IMR-90 (cell line): ENCODE results near the gene LRIT2. TPM values are rescaled to one million over a fixed set of nuclear protein-coding genes. Genes with fewer than 3 reads are reported as not detected.

Experiments
- ATAC-seq: fragments of 200-7000 bp; cut with Tn5 transposase; 2 replicates; pipeline ENCODE4 v1.9.1; 2020; ENCODE audit warnings: low read depth, mild to moderate bottlenecking, moderate library complexity
- BruUV-seq: library from RNA; stranded (reverse); fragments of 400-500 nt; replicated peaks from 2 replicates; lab custom pipeline; 2021; lab: Mats Ljungman, UMichigan
- CTCF ChIA-PET: fragments of 300-600 bp; formaldehyde crosslinking; extraction: SDS; loops from one replicate; lab custom pipeline; 2021; ENCODE audit warnings: antibody characterized with exemption; lab: Yijun Ruan, JAX
- POLR2A ChIA-PET: fragments of 300-600 bp; sonication (Branson Sonifier 250); formaldehyde crosslinking; loops from one replicate; lab custom pipeline; 2022; ENCODE audit warnings: antibody characterized with exemption; ENCODE audit not compliant: unreplicated experiment; lab: Charles Lee
- DNase-seq: peaks from one replicate; pipeline ENCODE4 v3.0.0; 2013
- H2AFZ ChIP-seq: replicated peaks from 2 replicates; pipeline ENCODE3; 2013; ENCODE audit warnings: low read length, mild to moderate bottlenecking; ENCODE audit not compliant: poor library complexity
- H2AK5ac ChIP-seq: 2 replicates; pipeline ENCODE4 v1.6.1; 2013; ENCODE audit warnings: low read depth, low read length, inconsistent platforms
- H2AK9ac ChIP-seq: replicated peaks from 2 replicates; pipeline ENCODE3; 2013; ENCODE audit warnings: mild to moderate bottlenecking, low read depth, low read length, moderate library complexity; ENCODE audit not compliant: poor library complexity
- H2BK120ac ChIP-seq: 2 replicates; pipeline ENCODE4 v1.6.1; 2013; ENCODE audit warnings: low read depth, low read length, inconsistent platforms
- H2BK15ac ChIP-seq: 3 replicates; pipeline ENCODE4 v1.6.1; 2013; ENCODE audit warnings: low read depth, low read length, inconsistent platforms
- H2BK20ac ChIP-seq: 2 replicates; pipeline ENCODE4 v1.6.1; 2013; ENCODE audit warnings: low read depth, mild to moderate bottlenecking, inconsistent platforms, low read length, moderate library complexity
- H2BK5ac ChIP-seq: 2 replicates; pipeline ENCODE4 v1.6.1; 2013; ENCODE audit warnings: mild to moderate bottlenecking, low read depth, low read length, inconsistent platforms; ENCODE audit not compliant: poor library complexity, severe bottlenecking
- H3K14ac ChIP-seq: replicated peaks from 2 replicates; pipeline ENCODE4 v1.6.1; 2013; ENCODE audit warnings: low read depth, low read length, inconsistent platforms
- H3K18ac ChIP-seq: 2 replicates; pipeline ENCODE4 v1.6.1; 2013; ENCODE audit warnings: low read depth, low read length, control low read depth
- H3K23ac ChIP-seq: 2 replicates; pipeline ENCODE4 v1.6.1; 2013; ENCODE audit warnings: low read depth, low read length, inconsistent platforms
- H3K27ac ChIP-seq: 2 replicates; pipeline ENCODE4 v1.5.1; 2013; ENCODE audit warnings: mild to moderate bottlenecking, control low read depth, low read length; ENCODE audit not compliant: insufficient read depth
- H3K27me3 ChIP-seq: 2 replicates; pipeline ENCODE4 v1.6.1; 2013; ENCODE audit warnings: low read length; ENCODE audit not compliant: control insufficient read depth, insufficient read depth
- H3K36me3 ChIP-seq: 2 replicates; pipeline ENCODE4 v1.6.1; 2013; ENCODE audit warnings: low read length, mixed read lengths; ENCODE audit not compliant: control insufficient read depth, insufficient read depth
- H3K4ac ChIP-seq: 2 replicates; pipeline ENCODE4 v1.6.1; 2013; ENCODE audit warnings: low read depth, low read length, inconsistent platforms
- H3K4me1 ChIP-seq: 2 replicates; pipeline ENCODE4 v1.6.1; 2013; ENCODE audit warnings: low read length, mixed read lengths; ENCODE audit not compliant: control insufficient read depth, insufficient read depth
- H3K4me2 ChIP-seq: 2 replicates; pipeline ENCODE4 v1.6.1; 2013; ENCODE audit warnings: low read depth, mild to moderate bottlenecking, control low read depth, low read length, moderate library complexity
- H3K4me3 ChIP-seq: 2 replicates; pipeline ENCODE4 v1.5.1; 2013; ENCODE audit warnings: low read depth, mild to moderate bottlenecking, control low read depth, low read length, moderate library complexity; ENCODE audit not compliant: insufficient read depth
- H3K56ac ChIP-seq: 2 replicates; pipeline ENCODE4 v1.6.1; 2013; ENCODE audit warnings: low read length, inconsistent platforms; ENCODE audit not compliant: insufficient read depth; ENCODE audit errors: extremely low read depth
- H3K79me1 ChIP-seq, 2 experiments: 2 replicates each; pipeline ENCODE4 v1.6.1; 2013; ENCODE audit warnings: low read length in 2 of 2, inconsistent platforms in 1 of 2, low read depth in 1 of 2
- H3K9ac ChIP-seq: 2 replicates; pipeline ENCODE4 v1.6.1; 2013; ENCODE audit warnings: low read depth, low read length, control low read depth
- H3K9me1 ChIP-seq: 2 replicates; pipeline ENCODE4 v1.6.1; 2013; ENCODE audit warnings: low read length, inconsistent platforms; ENCODE audit not compliant: insufficient read depth
- H3K9me3 ChIP-seq: 2 replicates; pipeline ENCODE4 v1.6.1; 2013; ENCODE audit warnings: low read length; ENCODE audit not compliant: control insufficient read depth, insufficient read depth
- H4K20me1 ChIP-seq: 2 replicates; pipeline ENCODE4 v1.6.1; 2013; ENCODE audit warnings: low read length, inconsistent platforms; ENCODE audit not compliant: insufficient read depth
- H4K5ac ChIP-seq: 2 replicates; pipeline ENCODE4 v1.6.1; 2013; ENCODE audit warnings: mild to moderate bottlenecking, low read depth, low read length, control low read depth
- H4K8ac ChIP-seq, 2 experiments: 2 replicates each; pipeline ENCODE4 v1.6.1; 2013; ENCODE audit warnings: low read depth in 2 of 2, low read length in 2 of 2, control low read depth in 1 of 2, inconsistent platforms in 1 of 2
- H4K91ac ChIP-seq: 2 replicates; pipeline ENCODE4 v1.6.1; 2013; ENCODE audit warnings: low read depth, low read length, inconsistent platforms; ENCODE audit not compliant: insufficient read depth
- CEBPB ChIP-seq: IDR thresholded peaks from 2 replicates; pipeline ENCODE4 v1.6.1; 2012; ENCODE audit warnings: low read depth, low read length, improper control_type of control experiment
- NFE2L2 ChIP-seq: fragments of 150-350 bp; IDR thresholded peaks from 2 replicates; pipeline ENCODE4 v1.6.1; 2016; ENCODE audit warnings: low read depth, mild to moderate bottlenecking, low read length
- WGBS, 2 experiments: methylation state at CpG; one replicate each; pipeline versions ENCODE4 v1.1.5 to v1.1.7; 2013; ENCODE audit warnings: missing lambda C conversion rate in 2 of 2; ENCODE audit not compliant: insufficient read length in 1 of 2; ENCODE audit errors: extremely low coverage in 2 of 2; 5-methylcytosine and 5-hydroxymethylcytosine counted together
- dilution Hi-C: fragments of 300-500 bp; cut with HindIII; formaldehyde crosslinking; loops from one replicate; pipeline ENCODE4 v1.14.3; 2018; ENCODE audit warnings: low sequenced_read_pairs; ENCODE audit not compliant: unreplicated experiment
- in situ Hi-C: fragments of 300-500 bp; cut with MboI; formaldehyde crosslinking; loops from 3 replicates; pipeline ENCODE4 v1.14.3; 2019; ENCODE audit warnings: low sequenced_read_pairs, inconsistent platforms, mixed read lengths
- intact Hi-C: fragments of 100-400 bp; cut with micrococcal nuclease; formaldehyde crosslinking; loops from 2 replicates; pipeline ENCODE4 v1.10.0; 2022
- polyA plus RNA-seq, 3 experiments: library from polyadenylated mRNA; depleted of rRNA; stranded (reverse); fragments of >200 nt; gene quantifications; 2 replicates each; pipeline ENCODE4 v1.2.3, GENCODE V29; 2012; ENCODE audit warnings: low replicate concordance in 1 of 3
- total RNA-seq: library from RNA; depleted of rRNA; stranded (reverse); fragments of >200 nt; gene quantifications from 2 replicates; pipeline ENCODE4 v1.2.3, GENCODE V29; 2012
- TF ChIP-seq, protein P1 (sequence below): conservative IDR thresholded peaks from 2 replicates; pipeline ENCODE4 v1.5.1; 2012; ENCODE audit warnings: mild to moderate bottlenecking, low read depth, low read length, improper control_type of control experiment

LRIT2 gene
- total and polyA plus RNA-seq, 2 of the 4 experiments (the other 2 are of a cell fraction): not detected

DNA sequence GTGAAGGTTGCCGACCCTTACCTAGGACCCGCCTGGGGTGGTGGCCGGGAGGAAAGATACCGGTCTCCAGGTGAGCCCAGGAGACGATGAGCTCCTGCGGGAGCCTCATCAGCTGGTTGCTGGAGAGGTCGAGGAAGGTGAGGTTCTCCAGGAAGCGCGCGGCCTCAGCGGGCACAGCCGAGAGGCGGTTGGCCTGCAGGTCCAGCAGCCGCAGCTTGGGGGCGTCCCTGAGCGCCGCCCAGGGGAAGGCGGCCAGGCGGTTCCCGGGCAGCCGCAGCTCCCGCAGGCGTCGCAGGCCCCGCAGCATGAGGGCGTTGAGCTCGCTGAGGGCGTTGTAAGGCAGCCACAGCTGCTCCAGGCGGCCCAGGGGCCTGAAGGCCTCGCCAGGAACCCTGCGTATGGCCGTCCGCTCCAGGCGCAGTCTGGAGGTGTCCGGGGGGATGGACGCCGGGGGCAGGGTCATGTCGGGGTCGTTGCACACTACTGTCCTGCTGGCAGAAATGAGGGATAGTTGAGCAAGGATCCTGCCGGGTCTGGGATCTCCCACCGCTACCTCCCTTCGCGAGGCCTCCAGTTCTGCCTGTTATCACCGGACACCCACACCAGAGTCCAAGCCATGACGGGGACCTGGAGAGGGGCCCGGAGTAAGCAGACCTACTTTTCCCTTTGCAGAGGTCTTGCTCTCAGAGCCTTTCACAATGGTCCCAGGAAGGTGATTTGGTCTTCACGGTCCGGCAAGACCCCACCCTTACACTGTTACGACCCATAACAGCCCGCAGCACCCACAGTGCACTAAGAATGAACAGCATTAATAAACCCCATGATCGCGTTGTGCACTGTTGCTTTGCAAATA, 12.1 kb upstream of the LRIT2 start:
- H3K9me3 ChIP-seq: no peaks in the 10 kb centered on the region
- no peak overlapping the region for H2BK5ac ChIP-seq
- no peak overlapping the region for H3K23ac ChIP-seq
- no peaks in the 10 kb centered on the region for H3K79me1 ChIP-seq
- H4K91ac ChIP-seq: no peak overlapping the region
- no peak for ATAC-seq
- H2AK5ac ChIP-seq: no peak overlapping the region
- H2BK15ac ChIP-seq: no peak overlapping the region
- H3K9me1 ChIP-seq: no peaks in the 10 kb centered on the region
- H3K4me1 ChIP-seq: no peaks in the 10 kb centered on the region
- H4K20me1 ChIP-seq: no peaks in the 10 kb centered on the region; the same call in 1 of the 2 replicates
- no peak overlapping the region for H3K4me3 ChIP-seq
- no peak overlapping the region for H3K4ac ChIP-seq
- no peak overlapping the region for H3K18ac ChIP-seq
- H3K4me2 ChIP-seq: no peak overlapping the region
- intact Hi-C loops (no loop called here), in situ Hi-C loops (no loop called here), dilution Hi-C loops (no loop called here)
- BruUV-seq: no TSS peak
- H2AFZ ChIP-seq: no peak overlapping the region
- CTCF ChIA-PET: interaction anchor here (0.7 to 1.2 kb wide), 3 partner anchors 13 to 20 kb away, joined by 3 read pairs; no protein-coding TSS in a partner anchor
- TF ChIP-seq, protein P1, sequence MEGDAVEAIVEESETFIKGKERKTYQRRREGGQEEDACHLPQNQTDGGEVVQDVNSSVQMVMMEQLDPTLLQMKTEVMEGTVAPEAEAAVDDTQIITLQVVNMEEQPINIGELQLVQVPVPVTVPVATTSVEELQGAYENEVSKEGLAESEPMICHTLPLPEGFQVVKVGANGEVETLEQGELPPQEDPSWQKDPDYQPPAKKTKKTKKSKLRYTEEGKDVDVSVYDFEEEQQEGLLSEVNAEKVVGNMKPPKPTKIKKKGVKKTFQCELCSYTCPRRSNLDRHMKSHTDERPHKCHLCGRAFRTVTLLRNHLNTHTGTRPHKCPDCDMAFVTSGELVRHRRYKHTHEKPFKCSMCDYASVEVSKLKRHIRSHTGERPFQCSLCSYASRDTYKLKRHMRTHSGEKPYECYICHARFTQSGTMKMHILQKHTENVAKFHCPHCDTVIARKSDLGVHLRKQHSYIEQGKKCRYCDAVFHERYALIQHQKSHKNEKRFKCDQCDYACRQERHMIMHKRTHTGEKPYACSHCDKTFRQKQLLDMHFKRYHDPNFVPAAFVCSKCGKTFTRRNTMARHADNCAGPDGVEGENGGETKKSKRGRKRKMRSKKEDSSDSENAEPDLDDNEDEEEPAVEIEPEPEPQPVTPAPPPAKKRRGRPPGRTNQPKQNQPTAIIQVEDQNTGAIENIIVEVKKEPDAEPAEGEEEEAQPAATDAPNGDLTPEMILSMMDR: 0 out of 2 replicates have a peak, but pooled peaks have one; percentile 4
- TF ChIP-seq NFE2L2 (no peak), CEBPB (no peak)
- DNase-seq: no peak
- H3K27ac ChIP-seq: no peak overlapping the region
- peaks cover 11% of the 10 kb centered on the region for H3K27me3 ChIP-seq
- no peak overlapping the region for H2AK9ac ChIP-seq
- no peak overlapping the region for H3K9ac ChIP-seq
- no peak overlapping the region for H3K14ac ChIP-seq
- POLR2A ChIA-PET: no interaction called here
- 66% methylated on average over 12 of the region's 52 CpGs; no CpG with 5 or more reads in 1 of the 2 experiments for WGBS, 2 experiments
- no peak overlapping the region for H2BK120ac ChIP-seq
- no peak overlapping the region for H4K5ac ChIP-seq
- no peak overlapping the region for H2BK20ac ChIP-seq
- H3K36me3 ChIP-seq: no peaks in the 10 kb centered on the region
- H3K56ac ChIP-seq: no peak overlapping the region
- H4K8ac ChIP-seq: no peak overlapping the region
